ENCODE measurements around the gene PEX10.

PEX10 gene

DNA sequence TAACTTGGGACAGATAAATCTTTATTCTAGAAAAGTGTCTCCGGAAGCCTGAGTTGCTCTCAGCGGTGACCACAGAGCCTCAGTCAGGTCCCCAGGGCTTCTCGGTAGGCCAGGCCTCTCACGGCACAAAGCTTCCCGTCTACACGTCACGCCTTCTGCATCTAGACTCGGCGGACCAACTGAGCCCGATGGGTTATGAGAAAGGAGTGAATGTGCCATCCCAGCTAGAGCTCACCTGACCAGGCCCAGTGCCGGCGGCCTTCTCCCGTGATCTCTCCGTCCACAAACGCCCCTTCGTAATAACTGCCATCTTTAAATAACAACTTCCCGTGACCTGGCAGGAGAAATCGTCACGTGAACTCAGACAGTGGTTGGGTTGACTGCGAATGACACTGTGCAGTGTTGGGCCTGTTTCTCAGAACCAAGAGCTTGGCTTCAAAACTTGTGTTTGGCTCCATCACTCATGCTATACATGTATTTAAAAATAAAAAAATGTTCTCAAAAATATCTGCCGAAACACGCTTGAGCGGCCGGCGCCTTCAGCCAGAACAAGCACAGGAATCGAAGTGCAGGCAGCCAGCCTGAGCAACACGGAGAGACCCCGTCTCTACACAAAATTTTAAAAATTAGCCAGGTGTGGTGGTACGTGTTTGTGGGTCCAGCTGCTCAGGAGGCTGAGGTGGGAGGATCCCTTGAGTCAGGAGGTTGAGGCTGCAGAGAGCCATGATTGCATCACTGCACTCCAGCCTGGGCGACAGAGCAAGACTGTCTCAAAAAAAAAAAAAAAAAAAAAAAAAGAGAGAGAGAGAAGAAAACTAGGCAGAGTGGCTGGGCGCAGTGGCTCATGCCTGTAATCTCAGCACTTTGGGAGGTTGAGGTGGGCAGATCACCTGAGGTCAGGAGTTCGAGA lies 24.1 kb downstream of the PEX10 start:
- DNase-seq (ENCODE audit: low spot score): no peak

DNA sequence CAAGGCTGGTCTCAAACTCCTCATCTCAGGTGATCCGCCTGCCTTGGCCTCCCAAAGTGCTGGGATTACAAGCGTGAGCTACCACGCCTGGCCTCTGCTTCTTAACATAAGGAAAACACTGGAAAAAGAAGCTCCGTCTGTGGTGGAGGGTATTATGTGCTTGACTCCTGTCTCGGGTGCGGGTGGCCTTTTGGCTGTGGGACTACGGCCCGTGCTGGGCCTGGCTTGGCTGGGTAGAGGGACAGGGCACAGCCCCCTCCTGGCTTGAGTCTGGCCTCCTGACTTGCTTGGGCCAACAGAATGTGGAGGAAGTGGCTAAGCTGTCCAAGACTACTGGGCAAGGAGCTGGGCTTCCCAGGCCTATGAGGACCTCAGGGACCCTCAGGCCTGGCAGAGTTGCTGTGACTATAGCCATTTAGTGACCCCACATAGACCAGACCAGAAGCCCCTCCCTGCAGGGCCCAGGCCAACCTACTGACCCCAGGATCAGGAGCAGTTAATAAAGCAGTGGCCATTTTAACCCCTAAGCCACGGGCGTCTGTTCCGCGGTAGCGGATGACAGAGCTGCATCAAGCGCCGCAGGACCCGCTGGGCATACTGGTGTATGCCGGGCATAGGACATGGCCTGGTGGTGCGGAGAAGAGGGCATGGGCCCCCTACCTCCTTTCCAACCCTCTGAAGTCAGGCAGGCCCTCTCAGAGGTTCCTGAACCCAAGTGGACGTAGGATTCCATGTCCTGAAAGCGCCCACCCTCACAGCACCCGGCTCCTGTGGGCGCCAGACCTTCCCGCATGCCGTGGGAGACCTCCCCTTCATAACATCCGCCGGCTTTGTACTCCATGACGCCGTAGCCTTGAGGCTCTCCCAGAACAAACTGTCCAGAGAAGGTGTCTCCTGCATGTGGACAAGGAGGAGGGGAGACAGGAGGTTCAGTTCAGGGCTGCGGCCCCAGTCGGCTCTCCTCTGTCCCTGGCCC lies 25.4 kb downstream of the PEX10 start:
- DNase-seq (ENCODE audit: low spot score): no peak

- DNase-seq (ENCODE audit: low spot score): no peak
These were observed 26.6 kb downstream of the PEX10 start for GRCh38 chr1:2385606-2386280.

DNA sequence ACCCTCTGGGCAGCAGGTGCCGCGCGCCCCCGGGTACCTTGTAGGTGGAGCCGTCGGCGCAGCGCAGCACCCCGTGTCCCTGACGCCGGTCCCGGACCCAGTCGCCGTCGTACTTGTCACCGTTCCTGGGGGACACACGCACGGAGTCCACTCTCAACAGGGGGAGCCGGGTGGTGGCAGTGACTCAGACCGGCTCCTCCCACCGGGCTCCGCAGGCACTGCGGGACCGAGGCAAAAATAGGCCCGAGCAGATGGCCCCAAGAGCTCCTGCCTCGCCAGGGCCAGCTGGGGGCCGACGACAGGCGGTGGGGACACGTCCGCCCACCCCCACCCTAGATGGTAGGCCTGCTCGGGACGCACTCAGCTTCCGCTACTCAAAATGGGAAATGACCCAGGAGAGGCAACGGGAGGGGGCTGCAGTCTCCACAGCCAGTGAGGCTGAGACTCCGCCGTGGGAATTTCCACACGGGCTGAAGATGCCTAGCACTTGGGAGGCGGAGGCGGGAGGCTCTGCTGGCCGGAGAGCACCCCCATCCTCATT lies 27.4 kb downstream of the PEX10 start:
- DNase-seq (ENCODE audit: low spot score): no peak

DNA sequence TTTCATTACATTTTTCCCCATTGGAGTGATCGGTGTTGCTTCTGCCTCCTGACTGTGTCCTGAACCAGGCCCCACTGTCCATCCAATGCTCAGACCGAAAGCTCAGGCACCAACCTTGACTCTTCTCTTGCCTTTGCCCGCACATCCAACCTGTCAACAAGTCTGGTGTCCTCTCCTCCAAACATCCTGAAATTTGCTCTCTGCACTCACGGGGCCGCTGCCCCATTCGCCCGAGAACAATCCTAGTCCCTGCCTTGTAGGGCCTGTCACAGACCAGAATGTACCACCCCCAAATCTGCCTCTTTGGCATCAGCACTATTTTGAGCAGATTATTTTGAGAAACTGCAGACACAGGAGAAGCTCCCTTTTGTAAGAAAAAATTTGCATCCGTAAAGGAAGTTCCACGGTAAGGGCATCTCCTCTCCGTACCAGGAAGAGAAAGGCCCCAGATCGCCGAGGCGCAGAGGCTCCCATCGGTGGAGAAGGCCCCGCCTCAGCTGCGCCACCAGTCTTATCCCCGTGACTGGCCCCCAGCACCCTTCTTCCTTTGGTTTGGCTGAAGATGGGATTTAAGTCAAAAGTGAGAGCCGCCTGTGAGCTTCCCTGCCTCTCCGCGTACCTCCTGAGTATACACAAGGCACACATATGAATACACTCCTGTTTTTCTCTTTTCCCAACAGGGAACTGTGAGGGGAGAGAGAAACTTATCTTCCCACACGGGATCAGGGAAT lies 28.1 kb downstream of the PEX10 start:
- DNase-seq (ENCODE audit: low spot score): no peak

- DNase-seq (ENCODE audit: low spot score): no peak
These were observed 28.8 kb downstream of the PEX10 start for GRCh38 chr1:2383576-2383975.

DNA sequence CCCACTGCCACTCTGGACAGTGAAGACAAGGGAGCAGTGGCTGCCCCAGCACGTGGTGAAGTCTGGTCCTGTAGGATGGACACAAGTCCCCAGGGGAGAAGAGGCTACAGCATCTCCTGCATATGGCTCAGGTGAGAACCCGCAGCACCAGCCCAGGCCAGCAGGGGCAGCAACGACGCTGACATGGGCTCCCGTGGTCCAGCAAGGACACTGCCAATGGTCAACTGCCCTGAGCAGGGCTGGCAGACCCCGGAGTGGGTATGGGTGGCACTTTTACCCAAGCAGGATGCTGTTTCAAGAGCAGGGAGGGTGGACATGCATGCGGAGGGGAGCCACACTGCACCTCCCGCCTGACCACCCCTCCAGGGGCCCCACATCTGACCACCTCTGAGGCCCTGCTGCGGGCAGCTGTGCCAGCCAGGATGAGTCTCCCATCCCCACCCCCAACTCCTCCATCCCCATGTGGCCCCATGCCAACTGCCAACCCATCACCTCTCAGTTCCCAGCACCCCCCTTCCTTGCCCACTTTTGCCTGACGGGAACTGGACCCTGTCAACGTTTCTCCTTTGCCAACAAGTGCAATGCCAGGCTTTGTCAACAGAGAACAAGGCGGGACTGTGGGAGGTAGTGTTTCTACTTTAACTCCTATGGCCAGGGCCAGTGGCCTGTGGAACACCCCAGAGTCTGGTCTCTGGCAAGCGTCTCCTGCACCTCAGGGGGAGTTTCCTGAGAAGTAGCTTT lies 29.6 kb downstream of the PEX10 start:
- peak; percentile 56 for DNase-seq (ENCODE audit: low spot score)

- DNase-seq (ENCODE audit: low spot score): peak; percentile 95
These were observed 30.4 kb downstream of the PEX10 start for GRCh38 chr1:2381741-2382620.

DNA sequence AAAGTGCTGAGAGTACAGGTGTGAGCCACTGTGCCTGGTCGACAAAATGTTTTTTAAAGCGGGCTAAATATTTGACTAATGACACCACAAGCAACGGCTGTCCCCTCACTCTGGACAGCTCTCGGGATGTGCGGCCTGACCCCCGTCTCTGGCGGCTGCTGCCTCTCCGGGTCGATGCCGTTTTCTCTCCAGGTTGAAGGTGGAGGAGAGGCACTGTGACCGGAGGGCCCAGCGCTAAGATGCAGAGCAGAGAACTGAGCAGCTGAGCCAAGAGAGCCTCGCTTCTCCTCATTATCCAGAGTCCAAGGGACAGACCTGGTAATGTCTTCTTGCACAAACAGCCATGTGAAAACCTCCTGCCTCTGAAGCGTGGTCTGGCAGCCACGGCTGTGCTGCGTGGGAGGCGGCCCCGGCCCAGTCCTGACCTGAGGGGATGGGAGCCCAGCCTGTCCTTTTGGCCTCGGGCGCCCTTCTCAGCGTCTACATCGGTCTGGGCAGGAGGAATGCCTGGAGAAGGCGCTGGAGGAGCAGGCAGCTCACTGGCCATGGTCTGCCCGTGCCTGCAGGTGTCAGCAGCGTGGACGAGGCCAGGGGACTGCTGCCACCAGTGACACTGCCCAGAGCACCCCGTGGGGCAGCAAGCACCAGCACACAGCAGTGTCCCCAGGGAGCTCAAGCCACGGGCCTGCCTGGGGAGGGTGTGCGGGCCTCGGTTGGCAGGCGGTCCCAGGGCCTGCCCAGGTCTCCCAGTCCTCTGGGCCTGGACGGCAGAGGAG lies 31.4 kb downstream of the PEX10 start:
- no peak for DNase-seq (ENCODE audit: low spot score)

GRCh38 chr1:2379733-2380404 lies 32.5 kb downstream of the PEX10 start:
- DNase-seq (ENCODE audit: low spot score): no peak

- no peak for DNase-seq (ENCODE audit: low spot score)
These were observed 33.2 kb downstream of the PEX10 start for GRCh38 chr1:2378956-2379732.

DNA sequence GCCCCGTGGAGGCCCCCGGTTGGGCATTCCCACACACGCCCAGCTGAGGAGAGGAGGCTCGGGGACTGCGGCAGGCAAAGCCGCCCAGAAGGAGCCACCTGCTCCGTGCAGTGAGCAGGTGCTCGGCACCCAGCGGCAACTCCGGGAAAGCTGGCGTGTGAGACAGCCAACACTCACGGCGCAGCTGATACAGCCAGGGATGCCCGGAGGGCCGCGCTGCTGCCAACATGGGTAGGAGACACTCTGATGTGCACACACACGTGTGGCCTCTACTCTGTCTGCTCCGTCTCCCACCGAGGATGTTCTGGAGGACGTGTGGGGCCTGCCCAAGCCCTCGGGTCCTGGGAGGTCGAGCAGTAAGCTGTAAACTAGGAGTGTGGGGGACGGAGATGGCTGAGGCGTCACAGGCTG lies 33.9 kb downstream of the PEX10 start:
- no peak for DNase-seq (ENCODE audit: low spot score)

DNA sequence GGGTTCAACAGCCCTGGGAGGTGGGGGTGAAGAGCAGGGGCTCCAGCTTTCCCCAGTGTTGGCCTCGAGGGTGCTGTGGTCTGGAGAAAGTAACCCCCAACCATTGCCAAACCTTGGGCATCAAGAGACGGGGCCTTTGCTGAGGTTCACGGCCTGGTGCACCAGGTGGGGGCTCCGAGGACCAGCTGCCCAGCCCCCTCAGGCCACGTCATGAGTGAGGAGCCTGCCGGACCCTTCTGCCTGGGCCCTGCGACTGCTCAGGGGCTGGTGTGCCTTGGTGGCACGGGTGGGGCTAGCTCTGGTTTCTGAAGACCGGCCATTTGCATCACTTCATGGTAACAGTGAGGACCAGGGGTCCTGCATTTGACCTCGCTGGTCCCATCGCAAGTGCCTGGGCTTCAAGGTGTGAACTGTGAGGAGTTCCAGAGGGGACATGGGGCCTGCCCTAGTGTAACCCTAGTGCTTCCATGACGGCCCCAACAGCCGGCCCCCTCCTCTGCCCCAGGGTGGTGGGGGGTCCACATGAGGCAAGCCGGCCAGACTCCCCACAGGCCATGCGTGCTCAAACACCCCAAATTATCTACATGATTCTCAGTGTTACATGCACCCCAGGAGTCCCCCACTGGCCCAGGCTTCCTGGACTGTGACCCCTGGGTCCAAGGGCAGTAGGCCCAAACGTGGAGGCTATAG lies 34.5 kb downstream of the PEX10 start:
- DNase-seq (ENCODE audit: low spot score): no peak

GRCh38 chr1:2376931-2377672 lies 35.3 kb downstream of the PEX10 start:
- no peak for DNase-seq (ENCODE audit: low spot score)

DNA sequence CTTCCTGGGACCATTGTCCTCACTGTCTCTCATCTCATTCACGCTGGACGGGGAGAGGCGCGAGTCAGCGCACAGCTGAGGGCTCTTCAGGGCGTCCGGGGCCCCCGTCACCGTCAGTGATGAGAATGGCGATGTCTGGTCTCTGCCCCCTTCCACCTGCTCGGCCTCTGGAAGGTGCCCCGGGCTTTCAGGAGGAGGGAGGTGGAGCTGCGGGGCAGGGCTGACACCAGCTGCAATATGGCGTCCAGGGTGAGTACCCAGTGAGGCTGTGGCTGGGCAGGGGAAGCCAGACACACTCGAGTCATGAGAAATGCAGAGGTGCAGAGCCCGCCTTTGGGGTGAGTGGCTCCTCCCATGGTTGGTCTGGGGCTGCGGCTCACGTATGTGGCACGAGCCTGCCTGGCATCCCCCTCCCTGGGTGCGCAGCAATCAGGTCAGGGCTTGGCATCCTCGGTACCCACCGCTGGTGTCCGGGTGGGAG lies 36.1 kb downstream of the PEX10 start:
- DNase-seq (ENCODE audit: low spot score): no peak

DNA sequence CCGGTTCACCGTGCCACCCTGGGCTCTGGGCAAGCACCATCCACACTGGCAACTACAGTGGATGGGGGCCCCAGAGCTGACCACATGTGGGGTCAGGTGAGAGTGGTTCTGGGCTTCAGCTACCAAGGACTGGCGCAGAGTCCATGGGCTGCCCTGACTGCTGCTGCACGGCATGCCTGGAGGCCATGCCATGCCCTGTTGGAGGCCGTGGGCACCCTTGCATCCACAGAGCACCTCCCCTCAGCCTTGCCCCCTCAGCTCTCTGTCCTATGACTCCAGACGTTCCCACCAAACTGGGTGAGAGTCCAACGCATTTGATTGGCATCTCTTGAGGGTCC lies 36.5 kb downstream of the PEX10 start:
- no peak for DNase-seq (ENCODE audit: low spot score)

Measured in D341Med (cell line).